HG03469 (cell line): ENCODE measurements around the gene USP37.

Experiments used
- ATAC-seq: cut with Tn5 transposase; IDR thresholded peaks from one replicate; pipeline ENCODE4 v1.9.1; 2021; ENCODE audit warnings: mild to moderate bottlenecking, moderate library complexity, moderate number of reproducible peaks; ENCODE audit not compliant: unreplicated experiment

USP37 gene

GRCh38 chr2:218404351-218405085, 163.6 kb downstream of the USP37 start:
- no peak for ATAC-seq

GRCh38 chr2:218403810-218404209, 164.3 kb downstream of the USP37 start:
- no peak for ATAC-seq

GRCh38 chr2:218402911-218403411, 165.2 kb downstream of the USP37 start:
- ATAC-seq = no peak

GRCh38 chr2:218402491-218402901, 165.7 kb downstream of the USP37 start:
- ATAC-seq = no peak

GRCh38 chr2:218401890-218402289, 166.3 kb downstream of the USP37 start:
- ATAC-seq = no peak

- ATAC-seq = no peak
These were observed 166.9 kb downstream of the USP37 start for GRCh38 chr2:218400930-218401881.
